ENCODE measurements around the gene NCKAP5.

NCKAP5 gene

DNA sequence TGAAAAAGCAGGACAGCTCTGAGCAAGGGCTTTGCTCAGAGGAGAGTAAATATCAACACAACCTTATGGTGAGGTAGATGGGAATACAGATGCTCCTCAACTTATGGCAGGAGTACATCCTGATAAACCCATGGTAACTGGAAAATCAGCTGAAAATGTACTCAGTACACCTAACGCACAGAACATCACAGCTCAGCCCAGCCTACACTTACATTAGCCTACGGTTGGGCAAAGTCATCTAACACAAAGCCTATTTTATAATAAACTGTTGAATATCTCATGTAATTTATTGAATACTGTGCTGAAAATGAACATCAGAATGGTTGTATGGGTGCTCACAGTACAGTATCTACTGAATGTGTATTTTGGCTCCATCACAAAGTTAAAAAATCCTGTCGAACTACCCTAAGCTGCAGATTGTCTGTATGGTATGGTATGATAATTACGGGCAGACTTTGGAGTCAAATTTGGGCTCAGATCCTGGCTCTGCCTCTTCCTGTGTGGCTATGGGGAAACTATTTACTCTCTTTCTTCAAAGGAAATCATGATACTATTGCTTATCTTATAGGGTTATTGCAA is 778.0 kb downstream of the NCKAP5 start:
- TF ChIP-seq, protein P1, sequence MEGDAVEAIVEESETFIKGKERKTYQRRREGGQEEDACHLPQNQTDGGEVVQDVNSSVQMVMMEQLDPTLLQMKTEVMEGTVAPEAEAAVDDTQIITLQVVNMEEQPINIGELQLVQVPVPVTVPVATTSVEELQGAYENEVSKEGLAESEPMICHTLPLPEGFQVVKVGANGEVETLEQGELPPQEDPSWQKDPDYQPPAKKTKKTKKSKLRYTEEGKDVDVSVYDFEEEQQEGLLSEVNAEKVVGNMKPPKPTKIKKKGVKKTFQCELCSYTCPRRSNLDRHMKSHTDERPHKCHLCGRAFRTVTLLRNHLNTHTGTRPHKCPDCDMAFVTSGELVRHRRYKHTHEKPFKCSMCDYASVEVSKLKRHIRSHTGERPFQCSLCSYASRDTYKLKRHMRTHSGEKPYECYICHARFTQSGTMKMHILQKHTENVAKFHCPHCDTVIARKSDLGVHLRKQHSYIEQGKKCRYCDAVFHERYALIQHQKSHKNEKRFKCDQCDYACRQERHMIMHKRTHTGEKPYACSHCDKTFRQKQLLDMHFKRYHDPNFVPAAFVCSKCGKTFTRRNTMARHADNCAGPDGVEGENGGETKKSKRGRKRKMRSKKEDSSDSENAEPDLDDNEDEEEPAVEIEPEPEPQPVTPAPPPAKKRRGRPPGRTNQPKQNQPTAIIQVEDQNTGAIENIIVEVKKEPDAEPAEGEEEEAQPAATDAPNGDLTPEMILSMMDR (IDR thresholded peaks at IDR 0.05; ENCODE audit: low read depth, low read length), result no peak
- no peaks in the 10 kb centered on the region for H3K9me3 ChIP-seq
- DNase-seq, result no peak
- no peak overlapping the region for H3K4me3 ChIP-seq (ENCODE audit: low read depth, low read length)
- no peaks in the 10 kb centered on the region for H3K36me3 ChIP-seq
- no peaks in the 10 kb centered on the region for H3K27me3 ChIP-seq
- H3K4me1 ChIP-seq, result no peaks in the 10 kb centered on the region

DNA sequence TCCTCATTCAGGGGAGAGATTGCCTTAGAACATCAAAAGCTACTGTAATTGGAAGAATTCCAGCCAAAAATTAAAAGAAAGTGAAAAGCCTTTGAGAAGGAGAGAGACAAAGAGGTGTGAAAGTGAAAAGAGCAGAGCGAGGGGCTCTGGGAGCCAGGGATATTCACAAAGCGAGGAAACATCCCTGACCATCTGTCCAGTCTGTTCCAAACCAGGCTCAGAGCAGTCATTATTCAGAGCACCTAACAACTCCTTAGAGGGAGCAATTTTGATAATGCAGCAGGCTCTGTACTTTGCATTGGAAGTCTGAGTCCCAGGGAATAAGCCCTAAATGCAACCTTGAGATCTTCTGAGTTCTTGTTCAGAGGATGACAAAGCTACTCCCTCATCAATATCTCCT is 779.2 kb downstream of the NCKAP5 start:
- Histone ChIP-seq H3K36me3 (no peaks in the 10 kb centered on the region), H3K4me3 (ENCODE audit: low read depth, low read length) (no peak overlapping the region), H3K4me1 (no peaks in the 10 kb centered on the region), H3K27me3 (no peaks in the 10 kb centered on the region), H3K9me3 (no peaks in the 10 kb centered on the region)
- DNase-seq, result no peak
- TF ChIP-seq, protein P1 (IDR thresholded peaks at IDR 0.05; ENCODE audit: low read depth, low read length), result no peak

DNA sequence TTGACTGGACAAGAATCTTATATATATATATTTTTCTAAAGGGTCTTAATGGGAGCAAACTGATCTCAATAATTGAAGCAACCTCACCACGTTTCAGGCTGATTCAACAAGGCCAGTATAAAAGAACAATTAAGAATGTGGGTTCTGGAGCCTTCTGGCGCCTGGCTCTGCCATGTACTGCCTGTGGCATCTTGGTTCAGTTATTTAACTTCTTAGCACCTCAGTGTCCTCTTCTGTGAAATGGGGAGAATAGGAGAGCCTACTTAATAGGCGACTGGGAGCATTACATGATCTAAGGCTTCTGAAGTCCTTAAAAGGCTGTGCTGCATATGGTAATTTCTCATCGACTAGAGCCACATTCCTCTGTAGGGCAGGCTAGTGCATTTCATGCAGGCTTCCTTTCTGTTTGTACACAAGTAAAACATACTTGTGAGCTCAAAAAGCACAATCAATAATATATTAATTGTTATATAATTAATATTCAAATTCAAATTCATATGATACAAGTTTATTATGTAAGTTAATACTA is 779.9 kb downstream of the NCKAP5 start:
- Histone ChIP-seq H3K27me3 (no peaks in the 10 kb centered on the region), H3K9me3 (no peaks in the 10 kb centered on the region), H3K4me3 (ENCODE audit: low read depth, low read length) (no peak overlapping the region), H3K4me1 (no peaks in the 10 kb centered on the region), H3K36me3 (no peaks in the 10 kb centered on the region)
- no peak for DNase-seq
- TF ChIP-seq, protein P1 (IDR thresholded peaks at IDR 0.05; ENCODE audit: low read depth, low read length), result no peak

DNA sequence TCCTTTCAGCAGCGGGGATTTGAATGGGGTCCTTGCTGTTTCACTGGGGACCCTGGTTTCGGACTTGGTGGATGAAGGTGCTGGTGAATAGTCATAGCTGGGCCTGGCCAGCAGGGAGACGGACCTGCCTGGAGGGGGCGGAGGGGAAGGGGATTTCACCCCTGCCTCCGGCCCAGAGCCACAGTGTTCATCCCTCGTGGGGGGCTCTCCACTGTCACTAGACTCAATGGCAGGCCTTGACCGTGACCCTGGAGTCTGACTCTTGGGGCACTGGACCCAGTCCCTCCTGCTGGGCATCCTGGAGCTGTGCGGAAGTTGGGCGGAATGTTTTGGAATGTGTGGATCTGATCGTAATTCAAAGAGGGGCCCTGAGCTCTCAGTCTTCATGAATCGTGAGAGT is 784.4 kb downstream of the NCKAP5 start:
- Histone ChIP-seq H3K27me3 (no peaks in the 10 kb centered on the region), H3K4me1 (no peaks in the 10 kb centered on the region), H3K4me3 (ENCODE audit: low read depth, low read length) (no peak overlapping the region), H3K36me3 (no peaks in the 10 kb centered on the region), H3K9me3 (no peaks in the 10 kb centered on the region)
- no peak for DNase-seq
- TF ChIP-seq, protein P1 (IDR thresholded peaks at IDR 0.05; ENCODE audit: low read depth, low read length), result no peak

DNA sequence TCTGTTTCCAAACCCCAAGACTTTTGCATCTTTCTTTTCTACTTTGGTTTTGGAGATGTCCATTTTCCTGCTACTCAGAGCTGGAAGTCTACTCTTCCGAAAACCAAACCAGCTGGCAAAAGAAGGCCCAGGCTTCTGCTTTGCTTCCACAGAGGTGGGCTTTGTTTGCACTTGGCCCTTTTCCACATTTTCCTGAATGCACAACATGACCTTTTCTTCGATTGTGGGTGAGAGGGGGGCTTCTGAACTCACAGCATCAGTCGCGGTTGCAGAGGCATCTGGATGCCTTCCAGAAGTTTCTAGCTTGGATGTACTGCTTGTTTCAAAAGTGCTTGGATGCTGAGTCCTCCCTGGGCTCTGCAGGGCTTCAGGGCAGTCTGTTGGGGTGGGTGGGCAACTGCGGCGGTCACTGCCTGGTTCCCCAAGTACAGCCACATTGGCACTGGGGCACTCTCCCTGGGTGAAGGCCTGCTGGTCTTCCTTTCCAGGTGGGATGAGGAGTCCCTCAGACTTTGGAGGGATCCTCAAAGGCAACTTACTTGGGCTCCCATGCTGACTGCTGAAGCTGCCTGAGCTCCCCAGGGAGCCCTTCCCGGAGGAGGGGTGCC is 786.0 kb downstream of the NCKAP5 start:
- no peak overlapping the region for H3K4me3 ChIP-seq (ENCODE audit: low read depth, low read length)
- H3K27me3 ChIP-seq, result no peaks in the 10 kb centered on the region
- no peak for DNase-seq
- no peaks in the 10 kb centered on the region for H3K36me3 ChIP-seq
- TF ChIP-seq, protein P1 (IDR thresholded peaks at IDR 0.05; ENCODE audit: low read depth, low read length), result no peak
- H3K4me1 ChIP-seq, result no peaks in the 10 kb centered on the region
- no peaks in the 10 kb centered on the region for H3K9me3 ChIP-seq

DNA sequence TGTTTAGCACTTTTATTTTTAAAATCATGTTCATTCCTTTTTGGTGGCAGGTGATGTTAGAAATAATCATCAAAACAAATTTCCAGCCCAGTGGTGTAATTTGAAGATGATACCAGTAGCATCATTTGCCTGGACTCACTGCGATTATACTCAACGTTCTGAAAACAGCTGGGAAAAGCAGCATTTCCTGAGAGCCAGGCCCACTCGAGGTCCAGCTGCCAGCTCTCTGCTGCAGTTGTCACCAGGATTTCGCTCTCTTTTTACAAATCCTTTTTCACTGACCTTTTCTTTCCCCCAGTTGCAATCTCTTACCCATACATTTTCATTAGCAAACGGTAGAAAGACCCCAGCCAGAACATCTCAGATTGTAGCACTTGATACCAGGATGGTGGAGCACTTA is 787.6 kb downstream of the NCKAP5 start:
- Histone ChIP-seq H3K4me3 (ENCODE audit: low read depth, low read length) (no peak overlapping the region), H3K4me1 (no peaks in the 10 kb centered on the region), H3K36me3 (no peaks in the 10 kb centered on the region), H3K27me3 (no peaks in the 10 kb centered on the region), H3K9me3 (no peaks in the 10 kb centered on the region)
- TF ChIP-seq, protein P1 (IDR thresholded peaks at IDR 0.05; ENCODE audit: low read depth, low read length), result no peak
- DNase-seq, result no peak

Data from BE2C (cell line).